GOT3 (cell line): ENCODE data around the gene SERPINA1.
"Not testable (repeated sequence)": the region's sequence is repeated elsewhere in the genome, so short reads cannot be mapped to it uniquely, and the experiment has no call there.

Experiments
- DNase-seq: peaks from one replicate; lab custom pipeline; 2025; ENCODE audit warnings: mixed read lengths; lab: John Stamatoyannopoulos, UW

Gene SERPINA1

DNA sequence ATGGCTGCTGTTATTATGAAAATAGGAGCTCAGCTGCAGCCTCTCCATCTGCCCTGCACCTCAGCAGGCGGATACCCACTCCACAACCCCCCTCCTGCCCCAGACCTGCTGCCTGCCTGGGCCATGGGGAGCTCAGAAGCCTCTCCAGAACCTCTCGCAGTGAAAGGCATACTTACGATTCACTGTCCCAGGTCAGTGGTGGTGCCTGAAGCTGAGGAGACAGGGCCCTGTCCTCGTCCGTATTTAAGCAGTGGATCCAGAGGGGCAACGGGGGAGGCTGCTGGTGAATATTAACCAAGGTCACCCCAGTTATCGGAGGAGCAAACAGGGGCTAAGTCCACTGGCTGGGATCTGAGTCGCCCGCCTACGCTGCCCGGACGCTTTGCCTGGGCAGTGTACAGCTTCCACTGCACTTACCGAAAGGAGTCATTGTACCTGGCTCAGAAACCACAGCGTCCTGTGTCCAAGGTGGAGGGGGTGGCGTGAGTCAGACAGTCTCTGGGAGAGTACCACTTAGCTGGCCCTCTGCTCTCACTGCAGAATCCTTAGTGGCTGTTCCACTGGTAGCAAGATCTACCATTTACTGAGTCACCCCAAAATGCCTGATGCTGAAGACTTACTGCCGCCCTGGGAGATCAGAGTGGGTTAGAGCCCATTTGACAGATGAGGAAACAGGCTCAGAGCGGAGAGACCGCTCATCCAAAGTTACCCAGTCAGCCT lies at the start of gene SERPINA1:
TSS of gene SERPINA1 (minus strand) at position 219 of the 720 bp plus-strand sequence. CDS start 5,365 bp downstream, outside the sequence.
- no peak for DNase-seq

DNA sequence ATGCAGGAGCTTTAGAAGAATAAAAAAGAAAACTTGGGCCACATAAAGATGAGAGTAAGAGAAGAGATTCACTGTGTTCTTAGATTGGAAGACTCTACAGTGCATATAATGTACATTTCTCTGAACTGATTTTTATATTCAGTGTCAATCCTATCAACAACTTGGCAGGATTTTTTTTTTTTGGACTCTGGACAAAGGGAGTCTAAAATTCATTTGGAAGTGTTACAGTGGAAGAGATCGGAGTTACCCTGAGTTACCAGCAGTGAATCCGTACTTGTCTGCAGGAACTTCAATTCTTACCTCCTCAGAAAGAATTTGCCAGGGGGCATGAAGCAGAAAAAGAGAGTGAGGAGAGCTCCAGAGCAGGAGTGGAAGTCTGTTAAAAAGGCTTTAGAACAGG lies 40.2 kb upstream of the SERPINA1 start:
- DNase-seq = no peak

DNA sequence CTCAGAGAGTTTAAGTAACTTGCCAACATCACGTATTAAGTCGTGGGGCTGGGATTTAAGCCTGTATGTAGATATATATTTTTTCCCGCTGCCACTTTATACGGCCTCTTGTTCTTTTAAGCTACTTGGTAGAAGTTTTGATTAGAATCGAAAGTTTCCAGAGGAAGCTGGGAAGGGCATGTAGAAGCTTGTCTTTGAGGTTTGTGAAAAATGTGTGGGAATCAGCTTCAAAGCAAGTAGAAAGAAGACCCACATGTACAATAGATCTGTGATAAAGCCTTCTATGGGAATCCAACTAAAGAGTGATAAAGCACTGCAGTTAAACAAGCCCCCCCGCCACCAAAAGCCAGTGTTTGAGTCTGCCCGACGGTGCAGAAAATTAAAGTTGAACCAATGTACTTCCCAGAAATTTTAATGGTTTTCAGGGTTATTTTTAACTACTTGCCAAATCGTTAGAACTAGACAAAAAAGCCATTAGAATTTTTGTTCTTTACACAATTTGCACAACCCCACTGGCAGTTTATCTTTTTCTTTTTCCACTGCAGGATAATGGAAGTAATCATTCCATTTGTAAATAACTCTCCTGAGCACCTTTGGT lies 38.7 kb upstream of the SERPINA1 start:
- no peak for DNase-seq

DNA sequence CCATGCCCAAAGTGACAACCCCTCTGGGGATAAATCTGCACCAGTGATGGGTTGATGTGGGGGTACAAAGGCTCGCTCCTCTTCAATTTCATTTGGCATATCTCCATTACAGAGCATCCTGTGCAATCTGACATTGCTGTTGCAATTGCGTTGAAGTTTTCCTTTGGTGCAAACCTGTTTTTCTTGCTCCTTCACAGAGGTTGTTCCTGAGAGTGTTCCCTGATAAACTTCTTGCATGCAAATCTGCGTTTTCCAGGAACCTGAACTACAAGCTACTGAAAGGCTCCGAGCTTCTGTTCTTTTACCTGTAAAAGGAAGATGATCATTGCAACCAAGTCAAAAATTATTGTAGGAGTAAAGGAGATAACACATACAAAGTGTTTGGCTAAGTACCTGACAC lies 38.1 kb upstream of the SERPINA1 start:
- no peak for DNase-seq

DNA sequence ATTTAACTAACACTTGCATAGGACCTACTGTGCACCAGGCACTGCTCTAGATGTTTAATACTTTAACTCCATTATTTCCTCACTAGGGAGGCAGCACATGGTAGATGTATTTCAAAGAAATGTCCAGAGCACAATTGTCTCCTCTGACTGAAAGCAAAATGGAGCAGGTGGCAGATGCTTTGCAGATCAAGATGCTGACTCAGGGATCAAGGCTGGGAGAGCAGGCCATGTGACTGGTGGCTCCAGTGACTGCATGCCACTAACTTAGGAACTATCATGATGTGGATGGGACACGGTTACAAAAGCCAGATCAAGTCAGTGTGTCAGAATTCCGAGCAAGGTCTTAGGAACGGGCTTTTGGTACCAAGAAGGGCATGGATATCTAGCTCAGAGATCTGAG lies 36.0 kb upstream of the SERPINA1 start:
- no peak for DNase-seq

DNA sequence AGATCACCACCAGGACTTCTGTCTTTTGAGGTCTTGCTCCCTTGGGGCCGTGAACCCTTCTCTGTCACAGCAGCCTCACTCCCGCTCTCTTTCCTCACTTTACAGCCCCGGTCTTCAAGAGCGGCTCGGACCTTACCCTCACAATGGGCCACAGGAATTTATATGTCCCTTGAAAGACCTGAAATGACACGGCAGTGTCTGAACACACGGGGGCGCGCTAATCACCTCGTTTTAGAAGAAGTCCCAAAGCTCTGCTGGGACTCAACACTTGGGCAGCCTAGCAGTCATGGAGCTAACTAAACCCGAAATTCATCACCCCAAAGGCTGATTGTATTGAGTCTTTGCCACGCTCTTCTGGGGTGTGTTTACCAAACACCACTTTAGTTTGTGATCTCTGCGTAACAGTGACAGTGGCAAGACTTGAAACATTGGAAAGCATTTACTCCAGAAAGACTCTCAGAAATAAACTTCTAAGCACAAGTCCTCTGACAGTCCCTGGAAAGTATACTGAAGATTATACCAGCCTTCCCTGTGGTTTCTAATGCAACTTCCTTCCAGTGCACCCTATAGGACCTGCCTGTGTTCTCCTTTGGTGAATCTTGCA lies 35.2 kb upstream of the SERPINA1 start:
- DNase-seq = no peak

DNA sequence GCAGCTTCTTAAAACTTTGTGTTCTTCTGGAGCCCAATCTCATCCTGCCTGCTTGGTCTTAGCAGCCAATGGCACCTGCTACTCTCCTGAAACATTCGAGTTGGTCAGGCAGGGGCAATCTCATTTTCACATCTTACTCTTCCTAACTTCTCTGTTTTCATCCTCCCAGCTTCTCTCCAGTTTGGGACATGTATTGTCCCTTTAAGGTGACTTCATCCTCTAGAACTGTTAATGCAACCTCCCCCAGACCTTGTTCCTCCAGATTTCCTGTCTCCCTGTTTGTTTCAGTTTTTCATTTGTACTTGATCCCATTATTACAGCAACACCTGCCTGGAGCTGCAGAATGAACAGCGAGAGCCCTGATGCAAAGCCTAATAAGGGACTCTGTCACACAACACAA lies 32.9 kb upstream of the SERPINA1 start:
- DNase-seq = no peak

DNA sequence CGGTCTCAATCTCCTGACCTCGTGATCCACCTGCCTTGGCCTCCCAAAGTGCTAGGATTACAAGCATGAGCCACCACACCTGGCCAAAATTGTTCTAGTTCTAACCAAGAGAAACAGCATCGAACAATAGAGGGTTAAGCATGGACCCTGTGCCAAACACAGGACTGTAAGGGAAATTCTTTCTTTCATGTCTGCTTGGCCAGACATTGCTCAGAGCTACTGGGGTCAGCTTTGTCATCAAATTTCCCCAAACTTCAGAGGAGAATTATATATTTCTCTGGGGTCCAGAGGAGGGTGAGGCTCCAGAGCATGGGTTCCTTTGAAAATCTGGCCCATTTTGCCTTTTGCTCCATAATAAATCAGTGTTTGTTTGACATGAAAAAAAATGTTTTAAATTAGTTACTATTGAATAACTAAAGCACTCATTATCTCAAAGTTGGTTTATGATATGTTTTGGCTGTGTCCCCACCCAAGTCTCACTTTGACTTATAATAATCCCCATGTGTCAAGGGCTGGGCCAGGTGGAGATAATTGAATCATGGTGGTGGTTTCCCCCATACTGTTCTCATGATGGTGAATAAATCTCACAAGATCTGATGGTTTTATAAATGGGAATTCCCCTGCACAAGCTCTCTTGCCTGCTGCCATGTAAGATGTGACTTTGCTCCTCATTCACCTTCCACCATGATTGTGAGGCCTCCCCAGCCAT lies 29.2 kb upstream of the SERPINA1 start:
- DNase-seq = not testable (repeated sequence)

DNA sequence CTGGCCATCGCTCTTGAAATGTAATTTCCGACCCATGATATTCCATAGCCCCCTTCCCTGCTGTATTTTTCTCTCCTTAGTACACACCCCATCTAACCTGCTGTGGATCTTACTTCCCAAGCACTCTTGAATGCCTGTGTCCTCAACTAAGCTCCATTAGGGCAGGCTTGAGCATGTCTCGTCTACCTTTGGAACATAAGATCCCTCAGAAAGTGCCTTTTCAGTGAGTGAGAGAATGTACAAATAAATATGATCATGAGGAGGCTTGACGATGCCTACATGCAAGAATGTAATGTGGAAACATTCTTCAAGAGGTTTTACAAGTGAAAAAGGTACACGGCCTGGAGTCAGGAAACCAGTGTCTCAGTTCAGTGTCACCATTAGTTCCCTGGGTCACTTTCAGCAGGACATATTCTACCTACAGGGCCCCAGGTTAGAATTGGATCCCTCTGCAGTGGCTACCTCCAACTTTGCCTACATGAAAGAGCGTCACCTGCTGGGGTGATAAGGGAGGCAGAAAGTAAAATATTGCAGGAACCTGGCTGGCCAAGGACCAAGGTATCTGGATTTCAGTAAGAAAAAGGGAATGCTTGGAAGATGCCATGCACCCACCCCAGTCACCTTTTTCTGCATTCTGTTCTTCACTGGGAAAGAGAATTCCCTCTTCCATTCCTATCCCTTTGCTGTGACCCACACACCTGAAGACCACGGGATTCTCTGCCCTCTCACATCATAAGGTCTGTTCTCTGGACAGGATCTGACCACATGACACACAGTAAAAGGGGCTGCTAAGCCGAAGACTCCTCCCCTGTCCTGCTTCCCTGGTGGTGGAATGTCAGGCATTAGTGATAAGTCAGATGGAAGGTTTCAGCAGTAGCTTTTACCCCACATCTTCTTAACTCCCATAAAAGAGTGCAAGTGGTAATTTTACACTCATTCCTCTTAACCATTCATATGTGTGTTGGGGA lies 24.6 kb upstream of the SERPINA1 start:
- no peak for DNase-seq

DNA sequence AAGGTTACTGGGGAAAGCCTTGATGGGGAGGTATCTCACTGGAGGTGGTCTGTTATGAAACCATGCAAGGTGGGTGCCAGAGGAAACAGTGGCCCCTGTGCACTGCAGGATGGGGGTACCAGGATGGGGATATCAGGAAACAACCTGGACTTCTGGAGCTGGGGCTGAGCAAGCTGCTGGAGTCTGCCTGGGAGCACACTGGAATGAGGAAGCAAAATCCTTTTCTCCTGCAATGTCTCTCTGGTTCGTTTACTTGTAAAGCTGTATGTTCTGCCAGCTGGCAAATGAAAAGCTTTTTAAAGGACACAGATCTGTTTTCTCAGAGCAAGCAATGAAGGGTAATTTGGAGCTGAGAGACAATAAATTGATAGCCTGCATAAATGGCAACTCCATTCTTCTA lies 23.2 kb upstream of the SERPINA1 start:
- no peak for DNase-seq

DNA sequence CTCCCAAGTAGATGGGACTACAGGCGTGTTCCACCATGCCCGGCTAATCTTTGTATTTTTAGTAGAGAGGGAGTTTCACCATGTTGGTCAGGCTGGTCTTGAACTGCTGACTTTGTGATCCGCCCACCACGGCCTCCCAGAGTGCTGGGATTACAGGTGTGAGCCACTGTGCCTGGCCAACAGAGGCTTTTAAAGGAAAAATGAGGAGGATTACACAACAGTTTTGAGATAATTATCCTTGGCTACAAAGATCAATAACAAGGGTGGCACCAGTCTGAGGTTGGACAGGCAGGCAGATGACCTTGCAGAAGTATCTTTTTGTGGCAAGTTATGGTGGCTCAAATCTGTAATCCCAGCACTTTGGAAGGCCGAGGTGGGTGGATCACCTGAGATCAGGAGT lies 21.0 kb upstream of the SERPINA1 start:
- DNase-seq = not testable (repeated sequence)

DNA sequence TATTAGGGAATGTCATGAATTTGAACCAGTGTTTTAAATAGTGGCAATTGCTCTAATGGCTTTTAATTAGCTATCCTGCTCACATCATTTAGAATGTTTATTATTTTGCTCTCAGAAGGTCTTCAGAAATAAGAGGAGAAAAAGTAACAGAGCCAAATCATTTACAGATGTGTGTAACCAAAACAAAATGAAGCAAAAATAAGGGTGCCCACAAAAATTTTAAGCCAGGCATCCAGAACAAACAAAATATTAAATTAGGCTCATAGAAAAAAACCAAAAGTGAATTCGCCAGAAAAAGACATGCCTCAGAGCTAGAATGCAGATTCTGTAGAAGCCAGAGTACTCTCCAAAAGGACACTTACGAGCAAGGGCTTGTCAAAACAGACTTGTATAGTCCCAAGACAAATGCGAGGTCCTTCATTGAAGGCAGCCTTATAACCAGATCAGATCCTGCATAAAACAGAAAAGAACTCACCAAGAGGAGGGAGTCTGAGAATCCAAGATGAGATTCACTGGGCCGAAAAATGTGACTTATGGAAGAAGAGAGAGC lies 20.2 kb upstream of the SERPINA1 start:
- no peak for DNase-seq

DNA sequence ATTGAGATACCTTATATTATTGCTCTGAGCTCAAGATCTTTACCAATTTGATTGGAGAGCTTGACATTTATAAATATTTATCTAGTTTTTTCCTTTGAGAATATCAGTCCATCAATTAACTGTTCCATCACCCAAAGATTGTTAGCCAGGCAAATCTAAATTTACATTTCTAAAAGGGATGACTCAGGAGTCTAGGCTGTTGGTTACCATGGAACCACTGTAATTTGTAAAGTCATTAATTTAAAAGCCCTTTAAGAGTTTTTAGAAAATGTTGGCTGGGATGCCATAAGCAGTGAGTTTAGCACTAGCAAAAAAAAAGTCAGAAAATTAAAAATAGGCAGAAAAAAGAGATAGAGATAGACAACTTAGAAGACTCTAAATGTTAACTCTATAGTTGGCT lies 19.5 kb upstream of the SERPINA1 start:
- no peak for DNase-seq

DNA sequence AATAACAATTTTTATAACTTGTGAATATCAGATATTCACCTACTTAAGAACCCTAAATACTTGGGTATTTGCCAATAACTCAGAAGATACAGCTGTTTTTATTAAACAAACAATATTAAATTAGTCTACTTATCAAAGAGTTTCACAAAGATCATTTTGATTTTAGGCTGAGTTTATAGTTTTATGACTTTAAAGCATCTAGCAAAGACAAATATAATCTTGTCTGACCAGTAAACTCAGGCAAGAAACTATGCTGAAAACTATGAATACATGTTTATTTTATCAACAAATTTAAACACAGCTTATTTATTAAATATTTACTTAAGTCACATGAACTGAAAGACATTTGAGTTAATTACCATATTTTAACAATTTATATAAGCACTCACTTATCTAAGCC lies 18.5 kb upstream of the SERPINA1 start:
- no peak for DNase-seq

DNA sequence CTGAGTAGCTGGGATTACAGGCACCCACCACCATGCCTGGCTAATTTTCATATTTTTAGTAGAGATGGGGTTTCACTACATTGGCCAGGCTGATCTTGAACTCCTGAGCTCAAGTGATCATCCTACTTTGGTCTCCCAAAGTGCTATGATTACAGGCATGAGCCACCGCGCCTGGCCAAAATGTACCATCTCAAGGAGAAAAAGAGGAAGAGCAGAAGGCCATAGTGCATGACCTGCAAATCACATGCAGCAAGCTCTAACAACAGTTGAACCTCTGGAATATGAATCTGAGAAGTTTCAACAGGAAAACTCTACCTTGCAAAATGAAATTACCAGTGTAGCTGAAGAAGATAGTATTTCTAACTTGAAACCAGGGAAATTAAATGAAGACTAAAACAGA lies 17.1 kb upstream of the SERPINA1 start:
- DNase-seq = no peak

DNA sequence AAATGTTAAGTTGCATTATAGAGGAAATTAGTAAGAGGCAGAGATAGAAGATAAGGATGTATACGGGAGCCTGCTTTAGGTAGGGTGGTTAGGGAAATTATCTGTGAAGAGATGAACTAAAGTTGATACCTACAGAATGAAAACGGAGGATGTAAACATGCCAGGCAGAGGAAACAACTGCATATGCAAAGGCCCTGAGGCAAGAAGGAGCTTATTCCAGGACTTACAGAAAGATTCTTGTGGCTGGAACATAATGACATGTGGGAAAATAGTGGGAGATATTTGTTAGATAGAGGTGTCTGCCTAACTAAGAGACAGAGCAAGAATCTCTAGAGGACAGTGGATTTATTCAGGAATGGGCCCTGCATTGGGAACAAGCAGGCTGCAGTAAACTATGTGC lies 16.2 kb upstream of the SERPINA1 start:
- no peak for DNase-seq

DNA sequence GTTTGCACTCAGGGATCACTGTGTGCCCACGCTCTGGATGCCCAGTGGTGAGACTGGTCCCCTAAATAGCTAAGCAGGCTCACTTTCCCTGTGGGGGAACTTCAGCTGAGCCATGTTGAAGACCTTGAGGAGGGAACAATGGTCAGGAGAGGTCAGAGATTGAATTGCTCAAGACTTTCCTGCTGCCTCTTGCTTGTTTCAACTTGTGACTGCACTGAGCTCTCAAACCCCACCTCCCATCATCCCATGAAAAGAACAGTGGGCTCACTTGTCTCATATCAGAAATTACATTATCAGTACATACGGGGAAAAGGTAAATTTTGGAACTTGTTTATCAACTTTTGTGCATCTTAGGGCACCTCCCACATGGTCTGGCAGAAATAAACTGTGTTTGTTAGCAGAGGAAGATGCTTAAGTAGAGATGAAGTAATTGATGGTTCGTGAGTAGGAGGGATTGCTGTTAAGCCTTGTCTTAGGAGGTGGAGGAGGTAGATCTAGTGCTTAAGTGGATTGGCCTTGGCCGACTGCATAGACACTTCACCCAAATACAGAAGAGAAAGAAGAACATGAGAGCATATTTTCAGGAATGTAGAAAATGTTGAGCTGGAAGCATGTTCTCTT lies 15.0 kb upstream of the SERPINA1 start:
- DNase-seq = no peak

DNA sequence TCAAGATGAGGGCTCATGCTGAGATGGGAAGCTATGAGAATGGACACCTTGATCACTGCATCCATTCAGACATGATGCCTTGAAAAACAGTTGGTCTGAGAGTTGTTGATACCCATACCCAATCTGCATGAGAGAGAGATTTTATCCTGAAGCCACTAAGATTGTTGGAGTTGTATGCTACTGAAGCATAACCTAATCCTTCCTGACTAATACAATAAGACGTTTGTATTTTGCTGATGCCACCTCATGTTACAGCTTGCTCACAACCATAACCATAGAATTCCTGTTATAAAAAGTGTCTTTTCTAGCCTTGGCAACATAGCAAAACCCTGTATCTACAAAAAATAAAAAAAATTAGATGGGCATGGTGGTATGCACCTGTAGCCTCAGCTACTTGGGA lies 12.7 kb upstream of the SERPINA1 start:
- DNase-seq = no peak

DNA sequence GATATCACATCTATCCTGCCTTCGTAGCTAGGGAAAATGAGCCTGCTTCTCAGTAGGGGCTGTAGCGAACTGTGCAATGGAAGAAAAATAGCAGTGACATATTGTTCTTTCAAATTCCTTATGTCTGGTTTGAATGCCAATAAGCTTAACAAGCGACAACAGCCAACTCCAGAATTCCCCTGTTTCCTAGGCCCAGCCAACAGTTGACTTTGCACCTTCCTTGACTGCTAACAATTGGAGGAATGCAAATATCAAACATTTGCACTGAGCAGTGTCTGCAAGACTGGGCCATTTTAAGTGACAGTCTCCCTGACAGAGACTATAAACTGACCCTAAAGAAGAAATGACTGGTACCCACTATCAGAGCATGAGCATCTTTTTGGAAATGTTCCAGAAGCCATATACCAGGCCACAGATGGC lies 12.0 kb upstream of the SERPINA1 start:
- DNase-seq = no peak

DNA sequence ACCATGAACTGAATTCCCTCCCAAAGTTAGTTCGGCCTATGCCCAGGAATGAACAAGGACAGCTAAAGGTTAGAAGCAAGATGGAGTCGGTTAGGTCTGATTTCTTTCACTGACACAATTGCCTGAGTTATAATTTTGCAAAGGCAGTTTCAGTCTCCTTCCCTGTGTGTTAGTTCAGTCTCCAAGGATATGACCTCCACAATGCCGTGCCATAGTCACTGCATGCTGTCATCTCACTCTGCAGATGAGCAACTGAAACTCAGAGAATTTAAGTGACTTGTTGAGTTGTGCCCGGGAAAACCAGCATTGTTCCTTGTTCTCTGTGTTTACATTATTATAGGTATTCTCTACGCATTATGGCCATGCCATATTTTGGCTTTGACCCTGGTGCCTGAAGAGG lies 10.1 kb upstream of the SERPINA1 start:
- DNase-seq = no peak

DNA sequence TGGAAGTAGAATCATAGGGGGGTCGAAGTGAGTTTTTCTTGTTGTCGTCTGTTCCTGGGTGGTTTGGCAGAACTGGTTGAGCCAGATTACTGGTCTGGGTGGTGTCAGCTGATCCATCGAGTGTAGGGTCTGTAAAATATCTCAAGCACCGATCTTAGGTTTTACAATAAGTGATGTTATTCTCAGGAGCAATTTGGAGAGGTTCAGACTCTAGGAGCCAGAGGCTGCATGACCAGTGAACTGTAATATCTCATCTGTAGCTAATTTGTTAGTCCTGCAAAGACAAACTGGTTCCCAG lies 9.7 kb upstream of the SERPINA1 start:
- DNase-seq = no peak
